Panc1 (cell line): ENCODE data around the gene SARNP.

Source experiments
- CTCF ChIP-seq: fragments of 450-650 bp; IDR thresholded peaks from 2 replicates; pipeline ENCODE4 v1.5.1; 2017; ENCODE audit warnings: mild to moderate bottlenecking
- POLR2AphosphoS5 ChIP-seq: IDR thresholded peaks from 2 replicates; pipeline ENCODE4 v1.6.1; 2012; ENCODE audit warnings: mild to moderate bottlenecking, low read depth, low read length, moderate library complexity
- REST ChIP-seq, 2 experiments: IDR thresholded peaks; 2 replicates each; pipeline ENCODE4 v1.6.1; 2011 to 2012; ENCODE audit warnings: low read depth in 2 of 2, control low read depth in 1 of 2, low read length in 1 of 2, mild to moderate bottlenecking in 1 of 2, moderate library complexity in 1 of 2; ENCODE audit not compliant: insufficient read depth in 1 of 2
- SIN3A ChIP-seq: IDR thresholded peaks from 2 replicates; pipeline ENCODE4 v1.6.1; 2012; ENCODE audit warnings: low read depth, mild to moderate bottlenecking, low read length, moderate library complexity, borderline replicate concordance; ENCODE audit not compliant: insufficient read depth
- TCF7L2 ChIP-seq: IDR thresholded peaks from 2 replicates; pipeline ENCODE4 v1.6.1; 2011; ENCODE audit warnings: mild to moderate bottlenecking, low read depth, low read length, inconsistent platforms

GRCh38 chr12:55722948-55723347 is 94.6 kb downstream of the SARNP start:
- TF ChIP-seq CTCF = no peak
- TF ChIP-seq POLR2AphosphoS5 = no peak
- TF ChIP-seq REST (IDR thresholded peaks at IDR 0.05; ENCODE audit: insufficient read depth in 1 of 2, low read depth in 2 of 2, low read length in 1 of 2) = no peak
- TF ChIP-seq TCF7L2 = no peak
- no peak for TF ChIP-seq SIN3A
